Posterior vena cava (tissue), 2 donors: ENCODE measurements around the gene PRMT3. TPM values are rescaled to one million over a fixed set of nuclear protein-coding genes. Genes with fewer than 3 reads are reported as not detected.
A peak's percentile ranks its signal among the peaks of the same experiment; 100 is the strongest.
"Not testable (repeated sequence)": the region's sequence is repeated elsewhere in the genome, so short reads cannot be mapped to it uniquely, and the experiment has no call there.

Source experiments
- DNase-seq: peaks from one replicate; pipeline ENCODE4 v3.0.0-alpha.2; 2020; ENCODE audit warnings: low spot score
- intact Hi-C, 2 donors: fragments of 100-400 bp; cut with DNase I; formaldehyde crosslinking; loops; one replicate each; pipeline versions ENCODE4 v1.14.1 to v1.14.2; 2022 to 2023
- total RNA-seq, 2 donors: library from RNA; stranded (reverse); fragmentation: NEBNext Ultra II Directional; extraction: Animal tissue kit (Norgen Biotek cat#: 25700); gene quantifications; one replicate each; pipeline ENCODE4 v1.2.1, GENCODE V29; 2021
- donor health status: DM: yes; HTN: yes; CAD: no.
- donor health status: DM: yes; HTN: yes; CAD: no.

Gene PRMT3
- total RNA-seq, 2 donors from 2014 or later, result 11.8 to 13.0 TPM

- DNase-seq, result no peak
- intact Hi-C loops, result loop anchor here (10.0 kb wide), 2 partner anchors 245 to 1125 kb away; partner anchors contain the start of gene E2F8 (in 1 of the 2)
Measured at GRCh38 chr11:20369826-20370225, 17.7 kb upstream of the PRMT3 start.

DNA sequence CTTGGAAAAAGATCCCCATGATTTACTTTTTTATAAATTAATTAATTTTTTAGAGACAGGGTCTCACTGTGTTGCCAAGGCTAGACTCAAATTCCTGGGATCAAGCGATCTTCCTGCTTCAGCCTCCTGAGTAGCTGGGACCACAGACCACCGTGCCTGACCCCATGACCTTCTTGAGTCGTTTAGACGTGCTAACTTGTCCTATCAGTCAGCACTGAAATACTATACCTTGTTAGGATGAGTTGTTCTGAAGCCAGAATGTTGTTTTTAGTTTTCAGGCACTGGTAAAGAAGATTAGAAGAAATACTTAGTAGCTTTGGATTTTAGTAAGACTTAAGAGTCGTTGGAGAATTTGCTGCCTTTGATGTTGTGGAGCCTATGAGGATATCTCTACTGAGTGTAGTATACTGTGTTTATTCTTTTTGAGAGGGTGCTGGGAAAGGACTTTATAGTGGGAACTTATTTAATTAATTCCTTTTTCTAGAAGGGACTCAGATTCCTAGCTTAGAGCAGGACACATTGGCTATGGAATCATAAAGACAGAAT is 15.4 kb upstream of the PRMT3 start:
- intact Hi-C loops, result loop anchor here in 1 of 2 donors (10.0 kb wide), 1 partner anchor 1127 kb away; the partner anchor contains the start of gene E2F8
- DNase-seq, result no peak

DNA sequence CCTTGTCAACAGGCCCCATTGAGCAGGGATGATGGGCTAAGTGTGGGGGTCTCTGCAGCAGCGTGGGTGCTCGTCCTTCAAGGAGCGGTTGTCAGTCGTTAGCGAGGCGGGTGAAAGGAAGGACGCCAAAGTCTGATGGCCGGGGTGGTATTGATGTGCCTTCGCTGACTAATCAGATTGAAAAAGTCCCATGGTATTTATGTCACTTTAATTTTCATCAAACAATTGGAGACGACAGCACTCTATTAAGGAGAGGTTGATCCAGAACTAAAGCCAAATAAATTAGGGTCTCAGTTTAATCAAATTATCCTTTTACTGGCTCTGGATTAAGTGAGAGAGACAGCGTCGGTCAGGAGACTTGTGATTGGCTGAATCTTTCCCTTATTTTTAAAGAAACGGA is 14.4 kb upstream of the PRMT3 start:
- DNase-seq, result no peak
- intact Hi-C loops, result loop anchor here in 1 of 2 donors (10.0 kb wide), 1 partner anchor 1128 kb away; the partner anchor contains the start of gene E2F8

DNA sequence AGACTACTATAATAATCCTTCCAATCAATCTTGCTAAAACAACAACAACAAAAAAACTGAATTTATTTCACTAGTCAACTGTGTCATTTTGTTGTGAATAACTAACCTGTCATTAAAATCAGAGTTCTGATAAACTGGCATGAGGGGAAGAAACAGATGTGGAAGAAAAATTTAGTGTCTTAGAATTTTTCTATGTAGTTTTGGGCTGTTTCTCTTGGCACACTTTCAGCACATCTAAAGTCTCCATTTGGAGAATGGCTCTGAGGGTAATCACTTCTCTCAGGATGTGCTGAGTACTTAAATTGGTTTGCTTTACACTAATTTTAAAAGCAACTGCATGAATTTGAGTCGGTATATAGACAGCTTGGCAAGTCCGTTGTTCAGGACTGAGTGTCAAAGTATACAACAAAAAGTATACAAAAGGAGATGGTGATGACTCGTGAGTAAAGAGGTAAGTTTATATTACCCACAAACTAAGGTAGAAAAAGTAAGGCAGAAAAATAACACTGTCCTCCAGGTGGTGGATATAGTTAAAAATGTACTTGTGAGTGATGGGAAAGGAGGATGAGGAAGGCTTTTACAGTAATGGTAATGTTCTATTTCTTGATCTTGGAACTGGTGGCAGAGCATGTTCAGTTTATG is 13.8 kb upstream of the PRMT3 start:
- intact Hi-C loops, result loop anchor here in 1 of 2 donors (10.0 kb wide), 1 partner anchor 1129 kb away; the partner anchor contains the start of gene E2F8
- DNase-seq, result no peak

DNA sequence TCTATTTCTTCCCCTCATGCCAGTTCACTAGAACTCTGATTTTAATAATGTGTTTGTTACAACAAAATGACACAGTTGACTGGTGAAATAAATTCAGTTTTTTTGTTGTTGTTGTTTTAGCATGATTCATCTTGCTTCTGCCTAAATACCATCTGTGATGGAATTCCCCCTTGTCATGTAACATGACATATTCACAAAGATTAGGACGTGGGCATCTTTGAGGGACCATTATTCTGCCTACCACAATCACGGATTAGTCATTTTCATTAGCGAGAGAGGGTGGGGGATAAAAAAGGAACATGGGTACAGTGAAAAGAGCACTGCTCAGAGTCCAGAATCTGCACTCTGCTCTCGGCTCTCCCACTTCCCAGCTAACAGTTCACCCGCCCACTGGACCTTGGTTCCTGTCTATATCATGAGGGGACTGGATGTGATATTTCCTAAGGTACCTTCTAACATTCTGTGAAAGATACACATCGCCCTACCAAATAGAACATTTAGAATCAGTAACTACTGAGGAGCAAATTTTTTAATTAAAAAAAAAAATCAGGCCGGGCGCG is 12.7 kb upstream of the PRMT3 start:
- intact Hi-C loops, result loop anchor here in 1 of 2 donors (10.0 kb wide), 1 partner anchor 1130 kb away; the partner anchor contains the start of gene E2F8
- no peak for DNase-seq

GRCh38 chr11:20376162-20376730 is 11.3 kb upstream of the PRMT3 start:
- no peak for DNase-seq
- intact Hi-C loops, result loop anchor here in 1 of 2 donors (10.0 kb wide), 1 partner anchor 1131 kb away; the partner anchor contains the start of gene E2F8

- intact Hi-C loops, result loop anchor here in 1 of 2 donors (10.0 kb wide), 1 partner anchor 219 kb away; no protein-coding TSS in a partner anchor
- DNase-seq, result not testable (repeated sequence)
Measured at GRCh38 chr11:20385996-20386395, 1.5 kb upstream of the PRMT3 start.

DNA sequence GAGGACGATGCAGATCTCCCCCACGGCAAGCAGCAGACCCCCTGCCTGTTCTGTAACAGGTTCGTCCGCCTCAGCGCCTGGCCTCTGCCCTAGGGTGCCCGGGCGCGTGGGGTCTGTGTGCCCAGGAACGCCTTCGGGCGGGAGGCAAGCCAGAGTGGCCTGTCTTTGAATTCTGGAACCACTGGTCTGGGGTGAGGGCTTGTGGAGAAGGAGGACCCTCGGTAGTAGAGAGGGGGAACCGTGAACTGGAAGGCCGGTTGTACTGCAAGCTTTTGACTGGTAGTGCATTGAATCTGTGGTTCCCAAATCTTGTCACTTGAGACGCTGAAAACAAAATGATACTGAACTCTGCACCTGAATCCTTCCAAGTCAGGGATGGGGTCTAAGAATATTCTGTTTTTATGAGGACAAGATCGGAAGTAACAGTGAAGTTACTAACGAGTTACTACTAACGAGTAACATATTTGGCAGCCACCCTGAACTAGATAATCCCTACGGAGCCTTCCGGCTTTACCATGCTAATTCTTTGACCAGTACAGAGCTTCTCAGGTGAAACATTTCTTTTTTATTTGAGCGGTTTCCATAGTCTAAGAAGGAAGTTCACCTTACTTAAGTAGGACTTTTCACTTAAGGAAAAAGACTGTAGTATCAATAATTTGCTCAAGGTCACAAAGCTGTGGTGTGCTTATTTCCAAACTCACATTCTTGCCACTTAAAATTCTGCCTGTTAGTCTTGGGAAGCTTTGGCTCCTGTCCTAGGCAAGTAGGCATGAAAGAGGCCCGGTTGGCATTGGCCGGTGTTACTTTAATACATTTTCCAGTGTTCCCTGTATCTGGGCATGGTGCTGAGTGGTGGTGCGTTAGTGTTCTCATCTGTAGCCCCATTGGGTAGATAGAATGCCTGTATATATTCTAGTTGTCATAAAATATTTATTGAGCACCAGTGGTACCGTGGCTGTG is 860 bp downstream of the PRMT3 start:
- intact Hi-C loops, result loop anchor here in 1 of 2 donors (10.0 kb wide), 1 partner anchor 216 kb away; no protein-coding TSS in a partner anchor

DNA sequence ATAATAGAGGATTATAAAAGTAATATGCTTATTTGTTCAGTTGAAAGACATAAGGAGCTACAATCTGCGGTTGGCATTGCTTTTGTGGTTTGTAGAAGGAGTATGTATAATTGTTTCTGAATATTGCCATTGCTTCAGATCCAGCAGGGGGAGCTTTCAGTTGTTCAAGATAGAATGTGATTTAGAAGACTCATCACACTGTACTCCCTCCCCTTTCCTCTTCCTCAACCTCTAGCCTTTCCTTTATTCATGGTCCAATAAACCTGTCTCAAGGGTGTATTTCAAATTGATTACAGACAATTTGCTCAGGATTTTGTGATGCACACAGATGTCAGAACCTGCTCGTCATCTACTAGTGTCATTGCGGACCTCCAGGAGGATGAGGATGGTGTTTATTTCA is 9.8 kb downstream of the PRMT3 start:
- intact Hi-C loops, result no loop called here
- DNase-seq, result no peak

More for the DNA sequence above, 860 bp downstream of the PRMT3 start:
- no peak for DNase-seq

GRCh38 chr11:20399498-20399897 is 12.0 kb downstream of the PRMT3 start:
- DNase-seq, result no peak
- intact Hi-C loops, result no loop called here

DNA sequence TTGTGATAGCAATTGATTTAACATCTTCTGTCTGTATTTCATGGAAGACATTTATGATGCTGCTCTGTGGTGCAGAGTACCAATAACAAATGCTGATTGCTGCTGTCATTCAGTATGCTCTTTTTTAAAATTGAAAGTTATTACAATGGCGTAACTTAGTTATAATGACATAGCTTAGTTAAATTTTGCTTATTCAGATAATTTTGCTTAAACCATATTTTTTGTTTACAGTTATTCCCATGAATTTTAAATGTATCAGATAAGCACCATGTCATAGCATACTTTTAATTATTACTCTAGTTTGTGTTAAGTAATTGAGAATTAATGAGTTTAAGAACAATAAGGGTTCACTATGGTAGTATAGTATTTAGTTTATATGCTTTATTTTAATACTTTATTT is 15.5 kb downstream of the PRMT3 start:
- no peak for DNase-seq
- intact Hi-C loops, result no loop called here

DNA sequence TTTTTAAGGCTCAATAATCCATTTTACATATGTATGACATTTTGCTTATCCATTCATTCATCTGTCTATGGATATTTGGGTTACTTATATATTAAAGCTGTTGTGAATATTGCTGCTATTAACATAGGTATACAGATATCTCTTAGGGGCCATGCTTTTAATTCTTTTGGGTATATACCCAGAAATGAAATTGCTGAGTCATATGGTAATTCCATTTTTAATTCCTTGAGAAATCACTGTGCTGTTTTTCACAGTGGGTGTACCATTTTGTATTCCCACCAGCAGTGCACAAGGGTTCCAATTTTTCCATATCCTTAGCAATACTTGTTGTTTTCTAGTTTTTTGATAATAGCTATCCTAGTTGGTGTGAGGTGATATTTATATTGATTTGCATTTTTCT is 19.0 kb downstream of the PRMT3 start:
- intact Hi-C loops, result no loop called here
- no peak for DNase-seq

DNA sequence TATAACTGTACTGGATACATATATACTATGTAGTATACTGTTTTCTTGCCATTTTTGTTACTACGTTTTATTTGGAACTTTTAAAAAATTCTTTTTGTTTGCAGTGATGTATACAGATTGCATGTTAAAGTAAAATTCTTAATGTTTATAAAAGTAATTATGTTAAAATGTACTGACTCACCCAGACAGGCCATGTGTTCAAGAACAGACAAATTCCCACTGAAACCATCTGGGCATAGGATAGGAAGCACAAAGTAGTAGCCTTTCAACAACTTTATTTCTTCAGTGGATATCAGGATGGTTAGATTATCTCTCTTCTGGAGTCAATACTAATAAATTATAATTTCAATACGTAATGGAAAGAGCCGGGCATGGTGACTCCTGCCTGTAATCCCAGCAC is 19.8 kb downstream of the PRMT3 start:
- intact Hi-C loops, result no loop called here
- no peak for DNase-seq

- no peak for DNase-seq
- intact Hi-C loops, result no loop called here
Measured at GRCh38 chr11:20415432-20415831, 27.9 kb downstream of the PRMT3 start.

GRCh38 chr11:20417771-20418170 is 30.3 kb downstream of the PRMT3 start:
- intact Hi-C loops, result no loop called here
- no peak for DNase-seq

- intact Hi-C loops, result no loop called here
- no peak for DNase-seq
Measured at GRCh38 chr11:20421946-20422345, 34.4 kb downstream of the PRMT3 start.

GRCh38 chr11:20429216-20429615 is 41.7 kb downstream of the PRMT3 start:
- intact Hi-C loops, result no loop called here
- DNase-seq, result peak; percentile 43

- no peak for DNase-seq
- intact Hi-C loops, result no loop called here
Measured at GRCh38 chr11:20438637-20439036, 51.1 kb downstream of the PRMT3 start.

GRCh38 chr11:20443596-20443995 is 56.1 kb downstream of the PRMT3 start:
- intact Hi-C loops, result no loop called here
- DNase-seq, result no peak
